GM18861 (cell line): Measurements from ENCODE around the gene TRIB2.

Experiments
- ATAC-seq: cut with Tn5 transposase; IDR thresholded peaks from one replicate; pipeline ENCODE4 v1.9.1; 2021; ENCODE audit not compliant: unreplicated experiment

The TRIB2 gene

GRCh38 chr2:12737738-12738485 is 21.2 kb downstream of the TRIB2 start:
- ATAC-seq, result no peak

DNA sequence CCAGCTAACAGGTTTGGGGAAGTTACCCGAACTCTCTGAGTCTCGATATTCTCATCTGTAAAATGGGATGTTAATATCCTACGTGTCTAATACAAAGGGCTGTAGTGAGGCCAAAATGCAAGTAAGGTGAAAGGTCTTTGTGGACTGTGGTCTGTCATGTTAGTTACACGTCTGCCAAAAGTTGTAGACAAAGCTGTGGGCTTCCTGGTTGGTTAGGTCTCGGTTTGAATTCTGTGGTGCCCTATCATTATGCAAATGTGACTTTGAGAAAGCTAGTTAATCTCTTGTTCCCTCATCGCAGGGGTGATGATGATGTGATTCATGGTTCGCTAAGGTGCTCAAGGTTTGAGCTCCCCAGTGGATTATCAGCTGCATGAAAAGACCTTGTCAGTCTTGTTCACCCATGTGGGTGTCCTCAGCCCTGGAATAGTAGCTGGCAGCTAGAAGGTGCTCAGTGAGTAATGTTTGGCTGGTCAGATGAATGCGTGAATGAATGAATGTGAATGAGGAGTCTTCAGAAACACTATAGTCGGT is 23.1 kb downstream of the TRIB2 start:
- ATAC-seq, result no peak

DNA sequence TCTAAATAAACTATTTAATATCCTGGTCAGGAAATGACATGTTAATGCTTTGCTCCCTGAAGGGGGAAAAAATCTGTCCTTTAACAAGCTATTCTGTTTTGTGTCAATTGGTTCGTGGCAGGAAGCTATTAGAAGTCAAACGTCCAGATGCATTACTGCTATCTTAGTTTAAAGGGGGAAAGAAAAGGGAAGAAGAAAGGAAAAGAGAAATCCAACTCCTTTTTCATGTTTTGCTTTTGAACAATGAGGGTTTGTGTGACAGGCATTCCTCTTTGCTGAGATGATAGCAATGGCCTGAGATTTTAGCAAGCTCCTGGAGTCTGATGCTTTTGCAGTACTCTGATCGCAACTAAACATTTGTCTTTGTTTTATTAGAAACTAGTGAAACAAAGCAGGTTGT is 24.6 kb downstream of the TRIB2 start:
- no peak for ATAC-seq

DNA sequence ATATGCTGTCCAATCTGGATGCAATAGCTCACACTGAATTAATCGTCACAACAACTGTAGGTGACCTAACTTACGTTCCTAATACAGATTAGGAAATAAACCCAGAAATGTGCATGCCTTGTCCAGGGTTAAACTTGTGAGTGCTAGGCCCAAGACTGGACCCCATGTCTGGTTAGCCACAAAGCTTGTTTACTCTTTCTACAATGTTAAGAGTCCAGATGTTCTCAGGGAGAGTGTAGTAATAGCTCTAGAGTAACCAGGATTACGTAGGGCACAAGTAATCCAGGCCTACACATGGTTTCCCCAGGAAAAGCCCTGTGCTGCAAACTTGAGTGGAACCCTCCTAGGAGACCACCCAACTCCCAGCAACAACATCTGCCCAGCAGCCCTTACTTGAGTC is 26.2 kb downstream of the TRIB2 start:
- ATAC-seq, result no peak

DNA sequence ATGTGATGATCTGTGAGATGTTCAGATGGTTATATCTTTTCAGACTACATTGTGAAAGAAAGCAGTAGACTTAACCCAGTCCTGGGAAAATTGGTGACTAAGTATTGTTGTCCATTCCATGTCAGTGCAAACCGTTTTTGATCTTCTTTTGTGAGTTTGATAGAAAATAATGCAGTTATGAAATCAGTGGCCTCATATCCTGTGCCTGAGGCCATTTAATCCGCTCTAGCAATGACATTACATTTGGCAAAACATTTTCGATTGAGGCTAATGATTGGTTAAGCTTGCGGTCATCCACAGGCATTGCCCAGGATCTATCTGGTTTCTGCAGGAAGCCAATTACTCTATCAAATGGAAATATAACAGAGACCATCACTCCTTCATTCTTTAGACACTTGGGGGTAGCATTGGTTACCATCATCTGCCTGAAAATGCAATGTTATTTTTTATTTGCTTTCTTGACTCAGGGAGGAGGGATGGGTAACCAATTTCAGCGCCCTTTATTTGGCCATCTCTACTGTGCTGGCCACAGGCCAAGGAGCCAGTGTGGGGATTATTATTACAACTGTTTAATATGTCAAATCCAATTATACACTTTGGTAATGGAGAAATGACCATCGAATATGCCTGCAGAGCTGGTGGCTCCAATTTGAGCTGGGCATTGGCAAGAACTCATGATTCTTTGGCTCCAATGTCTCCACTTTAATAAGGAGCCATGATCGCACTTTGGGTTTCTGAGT is 33.6 kb downstream of the TRIB2 start:
- ATAC-seq, result no peak

- ATAC-seq, result no peak
Measured at GRCh38 chr2:12754643-12755042, 37.9 kb downstream of the TRIB2 start.

DNA sequence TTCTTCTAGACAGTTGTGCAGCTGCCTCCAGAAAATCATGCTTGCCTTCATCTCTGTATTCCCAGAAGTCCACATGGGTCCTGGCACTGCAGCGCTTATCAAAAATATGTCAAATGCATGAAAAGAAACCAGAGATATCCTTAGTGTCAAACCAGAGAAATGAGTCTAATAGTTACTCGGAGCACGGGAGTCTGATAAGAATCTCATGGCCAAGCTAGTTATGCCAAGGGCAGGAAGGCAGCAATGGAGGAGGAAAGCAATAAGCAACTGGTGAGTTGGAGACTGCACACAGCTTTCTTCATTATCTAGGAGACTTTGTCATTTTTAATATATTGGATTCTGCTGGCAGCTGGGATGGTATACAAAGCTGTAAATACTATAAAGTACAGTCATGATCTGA is 38.6 kb downstream of the TRIB2 start:
- no peak for ATAC-seq

DNA sequence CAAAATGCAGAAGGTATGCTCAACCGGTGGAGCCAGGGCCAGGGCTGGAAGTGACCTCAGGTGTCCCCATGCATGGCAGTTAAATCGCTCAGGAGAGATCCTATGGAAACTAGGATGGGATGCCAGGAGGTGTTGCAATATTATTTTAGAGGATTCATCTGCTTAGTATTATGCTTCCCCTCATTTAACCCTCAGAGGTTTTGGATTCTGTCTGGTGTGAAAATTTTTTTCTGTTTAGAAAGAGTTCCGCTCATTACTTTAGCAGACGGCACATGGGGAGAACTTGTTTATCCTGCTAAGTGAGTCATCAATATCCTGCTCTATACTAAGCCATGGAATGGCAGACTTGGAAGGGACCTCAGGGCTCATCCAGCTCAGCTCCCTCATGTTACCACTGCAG is 42.5 kb downstream of the TRIB2 start:
- ATAC-seq, result no peak

GRCh38 chr2:12761104-12761503 is 44.4 kb downstream of the TRIB2 start:
- ATAC-seq, result no peak

GRCh38 chr2:12762337-12762736 is 45.6 kb downstream of the TRIB2 start:
- ATAC-seq, result no peak

- ATAC-seq, result no peak
Measured at GRCh38 chr2:12762976-12763375, 46.2 kb downstream of the TRIB2 start.

GRCh38 chr2:12763486-12763885 is 46.8 kb downstream of the TRIB2 start:
- no peak for ATAC-seq

GRCh38 chr2:12764075-12764730 is 47.5 kb downstream of the TRIB2 start:
- ATAC-seq, result no peak

GRCh38 chr2:12764849-12765605 is 48.3 kb downstream of the TRIB2 start:
- no peak for ATAC-seq

DNA sequence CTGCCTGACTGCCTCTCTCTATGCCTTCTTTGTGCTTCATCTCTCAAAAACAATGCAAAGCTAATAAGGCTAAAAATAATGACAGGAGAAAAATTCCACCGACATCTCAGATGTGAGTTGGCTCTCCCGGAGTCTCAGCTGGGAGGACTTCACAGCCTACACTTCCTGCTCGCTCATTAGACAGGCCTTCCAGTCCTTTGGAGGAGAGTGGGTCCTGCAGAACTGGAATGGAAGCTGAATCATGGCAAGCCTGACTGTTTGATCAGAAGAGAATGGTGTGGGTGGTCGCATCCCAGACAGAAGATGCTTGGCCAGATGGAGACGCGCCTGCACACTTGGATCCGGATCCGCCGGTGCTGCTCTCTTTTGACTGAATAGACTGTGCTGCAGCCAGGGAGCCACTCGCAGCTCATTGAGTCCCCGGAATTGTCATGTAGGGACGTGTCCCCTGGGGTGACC is 49.7 kb downstream of the TRIB2 start:
- ATAC-seq, result no peak

- ATAC-seq, result no peak
Measured at GRCh38 chr2:12767541-12767940, 50.8 kb downstream of the TRIB2 start.

GRCh38 chr2:12767996-12768624 is 51.4 kb downstream of the TRIB2 start:
- no peak for ATAC-seq

DNA sequence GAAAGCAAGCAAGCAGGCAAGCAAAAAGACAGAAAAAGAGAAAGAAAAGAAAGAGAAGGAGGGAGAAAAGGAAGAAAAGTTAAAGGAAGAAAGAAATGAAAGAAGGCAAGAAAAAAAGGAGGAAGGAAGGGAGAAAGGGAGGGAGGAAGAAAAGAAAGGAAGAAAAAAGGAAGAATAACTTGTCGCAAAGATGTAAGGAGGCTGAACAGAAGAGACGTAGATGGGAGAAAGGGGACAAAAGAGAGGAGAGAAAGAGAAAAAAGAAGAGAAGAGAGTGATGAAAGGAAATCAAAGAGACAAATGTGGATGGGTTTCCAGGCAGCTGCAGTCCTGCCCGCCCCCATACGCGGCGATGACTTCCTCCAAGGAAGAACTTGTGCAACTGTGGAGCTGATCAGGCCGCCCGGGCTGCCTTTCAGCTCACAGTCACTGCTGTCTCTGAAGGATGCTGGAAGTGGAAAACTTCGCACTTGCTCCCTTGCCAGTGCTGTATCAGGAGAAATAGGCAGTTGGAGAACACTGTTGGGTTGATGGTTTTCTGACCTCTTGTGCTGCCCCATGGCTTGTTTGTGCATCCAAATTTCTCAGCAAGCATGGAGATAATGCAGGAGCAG is 52.9 kb downstream of the TRIB2 start:
- no peak for ATAC-seq

DNA sequence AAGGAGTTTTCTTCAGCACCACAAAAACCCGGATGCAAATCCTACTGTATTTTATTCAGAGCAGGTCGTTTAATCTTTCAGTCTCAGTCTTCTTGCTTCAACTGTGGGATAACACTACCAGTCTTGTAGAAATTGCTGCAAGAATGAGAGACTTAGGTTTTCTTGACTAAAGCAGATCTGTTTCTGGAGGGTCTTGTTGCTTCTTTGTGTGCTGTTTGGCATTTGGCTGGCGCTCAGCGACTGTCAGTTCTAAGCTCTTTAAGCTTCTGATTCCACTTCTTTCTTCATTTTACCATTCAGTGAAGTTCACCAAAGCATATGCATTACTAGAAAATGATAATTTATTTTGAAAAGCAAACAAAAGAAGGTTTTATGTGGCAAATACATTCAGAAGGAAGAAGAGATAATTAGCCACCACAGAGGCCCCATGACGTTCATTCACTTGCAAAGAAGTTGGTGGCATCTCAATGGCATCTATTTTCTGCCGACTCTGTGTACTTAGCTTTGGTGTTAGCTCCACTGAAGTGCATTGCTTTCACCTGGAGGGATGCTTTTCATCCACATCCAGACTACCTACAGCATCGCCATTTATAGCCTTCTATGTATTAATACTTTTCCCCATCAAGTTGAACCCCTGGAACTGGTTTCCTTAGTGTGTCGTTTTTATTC is 53.7 kb downstream of the TRIB2 start:
- no peak for ATAC-seq

DNA sequence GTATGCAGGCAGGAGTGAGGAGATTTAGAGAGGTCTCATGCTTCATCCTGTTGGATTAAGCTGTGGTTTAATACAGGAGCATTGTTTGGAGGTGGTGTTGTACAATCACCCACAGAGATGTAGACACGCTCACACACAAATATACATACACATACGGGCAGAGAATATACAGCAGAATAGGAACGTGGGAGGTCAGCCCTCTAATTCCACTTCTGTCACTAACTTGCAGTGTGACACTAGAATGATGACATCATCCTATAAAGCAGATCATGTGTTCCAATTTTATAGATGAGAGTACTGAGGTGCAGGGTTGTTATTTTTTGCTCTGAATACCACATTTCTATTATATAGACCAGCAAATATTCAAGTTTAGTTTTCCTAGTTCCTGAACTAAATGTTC is 54.4 kb downstream of the TRIB2 start:
- no peak for ATAC-seq
